SU-DHL-6 (cell line): ENCODE measurements around the gene TEX35.

Experiments
- CTCF ChIP-seq: fragments of 200-600 bp; sonication (generic); IDR thresholded peaks from one replicate; pipeline ENCODE4 v1.5.1; 2017; ENCODE audit warnings: antibody characterized with exemption, mild to moderate bottlenecking, low read length, moderate library complexity; ENCODE audit not compliant: insufficient read depth, poor library complexity, severe bottlenecking
- EZH2phosphoT487 ChIP-seq: fragments of 200-600 bp; sonication (generic), shearing (Covaris generic); conservative IDR thresholded peaks from 2 replicates; pipeline ENCODE4 v1.6.1; 2018; ENCODE audit warnings: mild to moderate bottlenecking, antibody characterized with exemption, low read length, moderate library complexity, mixed read lengths

- TF ChIP-seq CTCF = no peak
- TF ChIP-seq EZH2phosphoT487 = no peak
These were observed 58.9 kb downstream of the TEX35 start for GRCh38 chr1:178571807-178572206.
